CD4-positive, alpha-beta T cell treated with Interleukin-15 for 4 hours (primary cell): ENCODE data around the gene GLO1.
"Not testable (repeated sequence)": the region's sequence is repeated elsewhere in the genome, so short reads cannot be mapped to it uniquely, and the experiment has no call there.

ENCODE experiments used
- DNase-seq: peaks from one replicate; pipeline ENCODE4 v3.0.0-alpha.2; 2020; ENCODE audit warnings: low spot score

Gene GLO1

DNA sequence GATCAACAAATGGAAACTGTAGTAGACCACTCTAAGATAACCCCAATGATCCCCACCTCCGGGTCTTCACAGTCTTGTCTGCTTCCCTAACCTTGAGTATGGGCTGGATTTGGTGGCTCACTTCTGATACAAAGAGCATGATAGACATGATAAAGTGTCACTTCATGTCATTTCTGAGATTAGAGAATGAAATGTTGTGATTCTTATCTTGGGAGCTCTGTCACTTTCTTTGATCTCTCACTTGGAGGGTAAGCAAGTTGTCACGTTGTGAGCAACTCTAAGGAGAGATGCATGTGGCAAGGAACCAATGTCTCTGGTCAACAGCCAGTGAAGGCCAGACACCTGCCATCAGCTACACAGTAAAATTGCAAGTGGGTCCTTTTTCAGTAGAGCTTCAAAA, 3.0 kb upstream of the GLO1 start:
- no peak for DNase-seq

DNA sequence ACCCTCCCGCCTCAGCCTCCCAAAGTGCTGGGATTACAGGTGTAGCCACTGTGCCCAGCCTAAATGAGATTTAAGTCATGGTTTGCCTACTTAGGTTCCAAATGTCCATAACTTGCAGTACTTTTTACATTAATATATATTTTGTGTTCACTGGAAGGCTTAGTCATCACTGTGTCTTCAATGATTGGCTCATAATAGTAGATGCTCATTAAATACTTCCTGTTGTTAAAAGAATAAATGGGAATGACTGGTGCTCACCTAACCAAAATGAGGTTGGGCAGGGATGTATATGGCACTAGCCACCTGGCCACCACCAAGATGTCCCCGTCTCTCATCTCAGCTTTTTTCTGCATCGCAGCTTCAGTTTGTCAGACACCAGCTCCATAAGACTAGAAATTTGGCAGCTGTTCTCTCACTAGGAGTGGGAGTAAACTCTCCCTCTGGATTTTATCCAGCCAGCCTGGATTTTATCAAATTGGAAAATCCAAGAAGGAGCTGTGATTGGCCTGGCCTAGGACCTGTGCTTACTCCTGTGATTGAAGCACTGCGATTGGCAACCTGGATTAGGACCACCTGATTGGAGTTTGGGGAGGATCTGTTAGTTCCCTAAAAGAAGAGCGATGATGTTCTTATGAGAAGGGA, 1.1 kb upstream of the GLO1 start:
- DNase-seq = no peak

DNA sequence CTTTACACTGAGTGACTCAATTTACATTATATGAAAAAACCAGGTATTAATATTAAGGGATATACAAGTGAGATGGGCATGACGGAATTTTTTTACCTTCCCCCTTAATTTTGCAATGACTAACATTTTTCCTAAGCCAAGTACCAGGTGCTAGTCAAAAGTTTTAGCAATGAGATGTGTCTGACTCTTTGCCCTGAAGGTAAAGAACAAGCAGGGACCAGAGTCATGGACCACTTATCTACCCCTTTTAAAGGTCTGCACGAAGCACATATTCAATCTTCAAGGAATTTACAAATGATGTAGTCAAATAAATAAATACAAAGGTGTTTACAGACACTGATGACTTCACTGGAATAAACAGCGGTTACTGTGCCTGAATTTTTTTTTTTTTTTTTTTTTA, 1.4 kb downstream of the GLO1 start:
- DNase-seq = no peak

DNA sequence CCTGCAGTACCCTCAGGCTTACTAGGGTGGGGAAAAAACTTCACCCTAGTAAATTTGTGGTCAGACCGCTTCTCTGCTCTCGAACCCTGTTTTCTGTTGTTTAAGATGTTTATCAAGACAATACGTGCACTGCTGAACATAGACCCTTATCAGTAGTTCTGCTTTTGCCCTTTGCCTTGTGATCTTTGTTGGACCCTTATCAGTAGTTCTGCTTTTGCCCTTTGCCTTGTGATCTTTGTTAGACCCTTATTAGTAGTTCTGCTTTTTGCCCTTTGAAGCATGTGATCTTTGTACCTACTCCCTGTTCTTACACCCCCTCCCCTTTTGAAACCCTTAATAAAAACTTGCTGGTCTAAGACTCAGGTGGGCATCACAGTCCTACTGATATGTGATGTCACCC, 3.2 kb downstream of the GLO1 start:
- not testable (repeated sequence) for DNase-seq

DNA sequence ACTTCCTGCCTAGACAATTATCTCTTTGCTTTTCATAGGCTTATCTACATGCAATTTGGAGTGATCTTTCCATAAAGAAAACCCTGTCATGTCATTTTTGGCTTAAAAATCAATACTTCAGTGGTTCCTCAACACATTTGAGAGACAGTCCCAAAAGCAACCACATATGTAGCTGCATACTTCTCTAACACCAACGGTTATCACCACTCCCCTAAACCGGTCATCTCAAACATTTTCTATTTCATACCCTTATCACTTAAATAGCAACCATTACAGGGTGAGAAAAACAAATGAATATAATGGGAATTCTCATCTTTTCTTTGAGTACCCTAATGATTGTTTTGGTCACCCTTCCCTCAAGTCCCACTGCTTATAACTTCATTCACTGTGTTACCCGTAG, 5.1 kb downstream of the GLO1 start:
- no peak for DNase-seq

DNA sequence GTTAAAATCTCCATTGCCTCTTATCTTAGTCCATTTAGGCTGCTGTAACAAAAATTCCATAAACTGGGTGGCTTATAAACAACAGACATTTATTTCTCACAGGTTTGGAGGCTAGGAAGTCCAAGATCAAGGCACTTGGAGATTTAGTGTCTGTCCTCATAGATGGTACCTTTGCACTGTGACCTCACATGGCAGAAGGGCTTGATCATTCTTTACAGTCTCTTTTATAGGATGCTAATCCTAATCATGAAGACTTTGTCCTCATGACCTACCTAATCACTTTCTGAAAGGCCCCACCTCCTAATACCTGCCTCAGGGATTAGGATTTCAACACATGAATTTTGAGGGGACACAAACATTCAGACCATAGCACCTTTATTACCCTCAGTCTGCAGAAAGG, 6.6 kb downstream of the GLO1 start:
- no peak for DNase-seq

DNA sequence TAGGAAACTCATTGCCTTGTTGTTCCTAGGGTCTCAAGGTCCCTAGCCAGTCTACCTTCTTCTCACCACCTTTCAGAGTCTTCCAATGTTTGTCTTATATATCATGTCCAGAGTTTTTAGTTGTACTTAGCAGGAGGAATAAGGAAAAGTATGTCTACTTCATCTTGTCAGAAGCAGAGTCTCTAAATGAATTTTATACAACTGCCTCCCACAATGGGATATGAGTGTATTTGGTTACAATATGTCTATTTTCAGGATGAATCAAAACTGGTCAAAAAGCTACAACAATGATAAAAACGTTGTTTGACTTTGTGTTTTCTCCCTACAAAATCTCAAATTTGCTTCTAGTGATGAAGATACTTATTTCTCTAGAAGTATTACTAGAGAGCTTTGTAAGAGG, 7.0 kb downstream of the GLO1 start:
- DNase-seq = no peak

DNA sequence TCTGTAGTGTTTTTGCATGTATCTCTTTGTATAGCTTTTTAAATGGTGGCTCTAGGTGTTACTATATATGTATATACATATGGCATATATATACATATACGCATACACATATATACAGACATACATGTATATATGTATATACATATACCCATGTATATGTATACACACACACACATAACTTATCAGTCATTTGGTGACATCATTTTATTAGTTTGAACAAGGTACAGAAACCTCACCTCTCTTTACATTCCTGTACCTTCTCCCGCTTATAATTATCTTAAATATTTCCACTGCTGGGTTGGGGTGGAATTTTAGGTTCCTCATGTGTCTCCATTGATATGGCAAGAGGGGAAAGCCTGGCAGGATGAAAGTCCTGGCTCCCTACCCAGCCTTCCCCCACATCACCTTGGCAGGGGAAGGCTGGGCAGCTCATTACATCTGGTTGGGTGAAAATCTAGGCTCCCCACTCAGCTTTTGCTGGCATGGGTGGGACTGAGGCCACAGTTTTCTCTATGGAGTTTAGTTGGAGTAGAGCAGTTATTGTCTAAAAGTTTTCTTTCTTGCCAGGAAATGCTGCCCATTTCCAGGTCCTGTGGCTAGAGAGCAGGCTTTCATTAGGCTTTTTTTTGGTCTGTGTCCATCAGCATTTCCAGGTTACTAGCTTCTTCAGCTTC, 7.6 kb downstream of the GLO1 start:
- no peak for DNase-seq

DNA sequence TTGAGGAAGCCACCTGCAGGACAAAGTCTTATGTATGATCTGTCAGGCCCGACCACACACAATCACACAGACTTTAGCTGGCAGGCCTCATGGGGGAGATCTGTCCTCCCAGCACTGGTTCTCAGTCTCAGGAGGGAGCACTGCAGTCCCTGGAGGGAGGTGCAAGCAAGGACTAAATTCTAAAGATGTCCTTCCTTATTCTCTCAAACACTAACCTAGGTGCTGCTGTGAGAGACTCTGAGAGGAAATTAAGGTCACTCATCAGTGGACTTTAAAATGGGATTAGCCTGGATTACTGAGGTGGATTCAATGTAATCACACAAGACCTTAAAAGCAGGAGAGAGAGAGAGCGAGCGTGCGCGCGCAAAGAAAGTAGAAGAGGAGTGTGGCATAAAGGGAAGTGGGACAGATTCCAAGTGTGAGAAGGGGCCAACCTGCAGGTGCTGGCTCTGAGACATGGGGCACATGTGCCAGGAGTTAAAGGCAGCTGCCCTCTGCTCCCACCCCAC, 14.3 kb downstream of the GLO1 start:
- no peak for DNase-seq

DNA sequence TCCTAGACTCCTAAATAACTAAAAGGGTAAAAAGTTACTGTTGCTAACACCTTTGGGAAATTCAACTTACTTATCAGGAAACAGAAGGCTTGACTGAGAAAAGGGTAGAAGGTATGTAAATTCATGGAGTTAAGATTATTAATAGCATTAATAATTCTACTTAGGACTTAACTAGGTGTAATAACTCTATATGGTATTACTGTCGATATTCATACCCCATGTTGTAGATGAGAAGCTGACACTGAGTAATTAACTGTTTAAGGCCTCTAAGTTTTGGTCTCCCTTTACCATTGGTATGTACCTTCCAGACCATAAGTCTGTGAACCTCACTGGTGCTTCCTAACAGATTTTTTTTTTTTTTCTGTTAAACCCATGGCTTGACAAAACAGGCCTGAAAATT, 15.4 kb downstream of the GLO1 start:
- no peak for DNase-seq

DNA sequence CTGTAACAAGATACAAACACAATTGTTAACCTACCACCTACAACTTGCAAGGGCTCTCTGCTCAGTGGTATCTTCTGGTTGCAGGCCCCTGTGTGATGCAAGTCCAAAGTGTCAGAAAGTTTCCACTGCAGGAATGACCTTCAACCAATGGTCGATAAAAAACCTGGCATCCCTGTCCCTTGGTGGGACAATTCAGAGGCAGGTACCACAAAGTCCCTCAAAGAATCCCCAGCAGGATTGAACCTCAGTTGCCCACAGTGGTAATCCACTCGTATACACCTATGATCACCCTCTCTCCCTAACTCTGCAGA, 15.9 kb downstream of the GLO1 start:
- DNase-seq = no peak

DNA sequence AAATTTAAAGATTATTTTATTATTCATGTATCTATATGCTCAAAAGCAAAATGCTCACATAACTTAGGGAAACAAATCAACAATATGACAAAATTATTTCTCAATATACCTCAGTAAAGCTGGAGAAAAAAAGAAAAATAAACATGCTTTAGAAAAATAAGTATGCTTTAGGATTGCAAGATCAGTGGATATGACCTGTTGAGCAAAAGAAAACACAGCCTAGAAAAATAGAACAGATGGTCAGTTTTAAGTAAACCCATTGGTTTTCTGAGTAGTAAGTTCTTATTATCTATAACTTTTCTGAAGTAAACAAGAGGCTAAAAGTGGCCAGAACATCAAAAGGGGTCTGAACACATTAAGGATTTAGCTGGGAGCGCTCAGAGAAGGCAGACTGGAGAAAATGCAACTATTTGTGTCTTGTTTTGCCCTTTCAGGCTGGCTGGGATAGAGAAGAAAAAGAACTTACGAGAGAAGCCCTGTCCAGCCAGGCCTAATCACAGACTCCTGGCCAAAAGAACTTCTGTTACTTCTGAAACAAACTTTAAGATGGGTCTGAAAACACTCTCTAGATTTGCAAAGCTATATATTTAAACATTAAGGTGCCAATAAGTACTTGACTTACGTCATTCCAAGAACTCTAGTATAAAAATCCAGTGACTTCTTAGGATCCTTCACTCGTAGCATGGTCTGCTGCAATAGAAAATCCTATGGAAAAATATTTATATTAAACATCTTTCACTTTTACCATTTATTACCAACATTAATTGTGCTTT, 16.5 kb downstream of the GLO1 start:
- no peak for DNase-seq

DNA sequence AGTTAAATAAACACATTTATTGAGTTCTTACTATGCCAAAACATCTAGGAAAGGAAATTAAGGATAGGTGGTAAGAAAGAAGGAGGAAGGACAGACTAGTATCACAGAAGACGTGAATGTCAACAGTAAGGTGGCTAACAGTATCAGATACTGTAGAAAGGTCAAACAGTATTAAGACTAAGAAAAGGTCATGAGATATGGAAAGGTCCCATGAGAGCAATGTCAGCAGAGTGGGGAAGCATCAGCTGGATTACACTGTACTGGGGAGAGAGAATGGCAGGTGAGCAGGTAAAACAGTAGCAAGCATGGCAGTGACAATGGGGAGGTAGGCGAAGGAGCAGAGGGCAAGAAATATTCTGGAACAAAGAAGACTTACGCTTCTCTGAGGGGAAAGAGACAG, 18.0 kb downstream of the GLO1 start:
- DNase-seq = no peak

DNA sequence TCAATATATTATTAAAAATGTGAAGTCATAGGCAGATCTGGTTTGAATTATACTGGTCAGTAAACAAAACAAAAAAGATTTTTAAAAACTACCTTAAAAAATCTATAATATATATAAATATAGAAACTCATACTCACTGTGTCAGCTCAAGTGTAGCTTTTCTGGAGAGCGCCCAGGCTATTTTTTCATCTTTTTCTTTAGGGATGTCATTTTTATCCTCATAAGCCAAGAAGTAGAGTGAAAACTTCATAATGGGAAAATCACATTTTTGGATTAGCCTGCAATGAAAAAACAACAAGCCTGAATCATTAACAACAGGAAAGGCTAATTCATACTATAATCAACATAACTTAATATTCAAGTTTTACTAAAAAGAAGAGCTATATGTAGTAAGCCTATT, 18.7 kb downstream of the GLO1 start:
- DNase-seq = no peak

DNA sequence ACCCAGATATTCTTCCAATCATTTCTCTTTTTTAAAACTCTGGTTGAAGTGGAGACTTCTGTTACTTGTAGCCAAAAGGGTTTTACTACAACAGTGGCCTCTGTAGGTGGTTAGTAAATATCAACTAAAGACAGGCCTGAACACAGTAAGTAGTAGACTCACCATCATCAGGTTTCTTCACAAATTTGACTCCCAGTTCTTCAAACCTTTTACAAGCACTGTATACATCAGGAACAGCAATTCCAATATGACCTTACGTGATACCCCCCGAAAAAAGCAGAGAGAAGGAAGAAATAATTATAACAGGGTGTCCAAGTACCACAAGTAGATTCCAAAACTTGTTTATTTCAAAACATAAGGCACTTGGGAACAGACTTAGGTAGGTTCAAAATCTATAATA, 21.1 kb downstream of the GLO1 start:
- no peak for DNase-seq

DNA sequence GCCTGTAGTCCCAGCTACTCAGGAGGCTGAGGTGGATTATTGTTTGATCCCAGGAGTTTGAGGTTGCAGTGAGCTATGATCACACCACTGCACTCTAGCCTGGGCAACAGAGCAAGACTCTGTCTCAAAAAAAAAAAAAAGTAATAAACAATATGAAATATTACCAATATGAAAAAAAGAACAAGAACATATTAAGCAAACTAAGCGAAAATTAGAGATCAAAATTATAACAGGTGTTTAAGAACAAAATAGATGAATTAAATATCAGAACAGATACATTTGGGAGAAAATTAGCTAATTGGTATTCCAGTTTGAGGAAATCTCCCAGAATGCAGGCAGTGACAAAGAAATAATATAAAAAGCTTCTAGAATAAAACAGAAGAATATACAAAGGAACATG, 23.3 kb downstream of the GLO1 start:
- DNase-seq = no peak

DNA sequence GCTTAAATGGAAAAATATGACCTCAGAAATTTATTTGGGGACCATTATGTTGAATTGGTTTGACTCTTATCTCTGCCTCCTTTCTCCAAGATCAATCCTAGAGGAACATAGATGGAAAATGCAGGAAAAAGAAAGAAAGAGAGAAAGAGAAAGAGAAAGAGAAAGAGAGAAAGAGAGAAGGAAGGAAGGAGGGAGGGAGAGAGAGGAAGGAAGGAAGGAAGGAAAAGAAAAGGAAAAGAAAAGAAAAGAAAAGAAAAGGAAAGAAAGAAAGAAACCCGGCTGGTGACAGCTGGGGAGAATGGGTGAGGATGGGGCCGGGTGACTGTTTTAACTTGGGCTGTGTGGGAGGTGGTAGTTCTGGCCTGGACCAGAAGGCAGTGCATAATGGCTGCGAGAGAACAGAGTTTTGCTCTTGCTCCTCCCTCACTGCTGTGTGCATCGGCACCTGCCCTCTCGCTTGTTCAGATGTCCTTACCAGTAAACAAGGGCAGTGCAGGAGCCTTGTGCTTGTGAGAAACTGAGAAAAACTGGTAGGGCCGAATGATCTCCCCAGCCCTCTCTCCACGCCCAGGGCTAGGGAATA, 24.7 kb downstream of the GLO1 start:
- DNase-seq = no peak

DNA sequence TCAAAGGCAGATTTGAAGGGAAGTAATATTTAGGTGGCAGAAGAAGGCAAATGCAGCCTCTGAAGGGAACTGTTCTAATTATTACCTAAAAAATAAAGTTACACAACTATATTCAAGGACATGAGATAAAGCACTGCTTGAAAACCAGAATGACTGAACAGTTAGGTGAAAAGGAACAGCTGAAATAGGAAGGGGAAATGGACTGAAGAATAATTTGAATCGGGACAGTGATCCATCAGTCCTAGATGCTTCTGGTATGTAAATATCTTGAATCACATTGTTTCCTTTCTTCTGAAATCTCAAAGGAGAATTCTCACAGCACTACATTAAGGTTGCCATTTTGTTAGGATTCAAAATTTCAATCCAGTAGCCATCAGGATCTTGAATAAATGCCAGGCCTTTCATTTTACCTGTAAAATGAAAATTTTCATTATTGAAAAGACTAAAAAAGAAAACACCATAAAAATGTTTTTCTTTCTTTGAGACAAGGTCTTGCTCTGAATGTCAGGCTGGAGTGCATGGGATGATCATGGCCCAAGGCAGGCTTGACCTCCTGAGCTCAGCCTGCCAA, 25.9 kb downstream of the GLO1 start:
- DNase-seq = no peak

DNA sequence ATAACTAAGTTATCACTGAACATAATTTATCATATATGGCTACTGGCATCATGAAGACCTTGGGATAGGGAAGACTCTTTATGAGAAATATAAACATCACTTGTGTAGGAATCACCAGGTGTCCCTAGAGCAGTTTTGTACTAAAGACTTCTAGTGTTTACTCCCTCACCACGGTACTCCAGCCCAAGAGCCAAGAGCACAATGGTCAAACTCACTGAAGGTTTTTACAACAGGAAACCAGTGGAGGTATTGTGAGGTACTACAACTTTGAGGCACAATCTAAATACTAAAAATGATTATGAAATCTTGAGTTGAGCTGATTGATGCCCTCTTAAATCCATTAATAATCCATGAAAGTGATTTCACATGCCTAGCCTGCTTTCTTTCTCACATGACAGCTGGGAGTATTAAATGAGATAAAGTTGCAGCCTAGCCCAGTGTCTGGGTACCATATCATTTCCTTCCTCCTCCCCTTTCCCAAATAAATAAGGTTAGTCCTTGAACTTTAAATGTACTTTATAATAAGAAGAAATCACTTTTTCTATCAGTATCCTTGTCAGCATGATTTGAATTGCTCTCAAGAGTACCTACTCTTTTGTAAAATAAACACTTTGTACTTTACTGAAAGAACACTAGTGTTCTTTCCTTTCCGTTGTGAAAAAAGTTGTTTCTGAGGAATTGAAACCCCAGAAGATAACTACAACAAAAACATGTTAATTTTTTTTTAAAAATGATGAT, 26.5 kb downstream of the GLO1 start:
- no peak for DNase-seq

DNA sequence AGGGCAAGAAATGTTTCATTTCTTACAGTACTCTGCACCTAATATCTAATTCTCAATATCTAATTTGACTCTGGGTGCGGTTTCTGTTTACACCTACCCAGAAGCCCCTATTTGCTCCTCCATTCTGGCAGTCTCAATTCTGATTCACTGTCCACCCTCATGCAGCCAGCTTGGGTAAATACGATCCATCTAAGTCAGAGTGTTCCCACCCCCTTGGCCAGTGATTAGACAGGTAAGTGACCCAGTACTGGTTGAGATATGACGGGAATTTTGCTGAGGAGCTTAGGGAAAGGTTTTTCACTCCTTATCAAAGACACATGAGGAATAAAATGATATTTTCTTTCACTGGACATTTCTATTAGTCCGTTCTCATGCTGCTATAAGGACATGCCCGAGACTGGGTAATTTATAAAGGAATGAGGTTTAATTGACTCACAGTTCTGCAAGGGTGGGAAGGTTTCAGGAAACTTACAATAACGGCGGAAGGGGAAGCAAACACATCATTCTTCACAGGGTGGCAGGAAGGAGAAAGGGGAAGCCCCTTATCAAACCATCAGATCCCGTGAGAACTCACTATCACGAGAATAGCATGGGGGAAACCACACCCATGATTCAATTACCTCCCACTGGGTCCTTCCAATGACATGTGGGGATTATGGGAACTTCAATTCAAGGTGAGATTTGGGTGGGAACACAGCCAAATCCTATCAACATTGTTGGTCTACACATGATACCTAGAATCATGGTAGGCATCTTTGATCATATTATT, 29.4 kb downstream of the GLO1 start:
- no peak for DNase-seq

DNA sequence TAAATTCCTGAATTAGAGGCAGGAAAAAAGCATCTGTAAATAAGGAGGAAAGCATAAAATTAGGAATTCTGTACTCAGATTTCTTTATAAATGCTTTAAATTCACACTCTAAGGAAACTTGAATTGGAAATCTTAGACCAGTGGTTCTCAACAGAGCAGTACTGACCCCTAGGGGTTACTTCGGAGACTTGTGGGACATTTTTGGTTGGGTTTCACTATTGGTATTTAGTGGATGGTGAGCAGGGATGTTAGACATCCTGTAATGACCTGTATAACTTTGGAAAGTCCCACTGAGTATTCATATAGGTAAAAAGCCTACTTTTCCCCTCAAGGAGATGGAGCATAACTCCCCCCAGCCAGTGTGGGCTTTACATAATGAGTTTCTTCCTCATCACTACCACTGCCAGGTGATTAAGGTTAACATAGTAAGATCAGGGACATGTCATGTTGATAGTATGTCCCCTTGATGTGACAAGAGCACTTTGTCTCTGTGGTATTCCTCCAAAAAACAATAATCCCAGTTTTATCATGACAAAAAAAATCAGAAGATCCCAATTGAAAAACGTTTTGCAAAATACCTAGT, 31.0 kb downstream of the GLO1 start:
- peak; percentile 53 for DNase-seq
